Liver (tissue), 3 donors: ENCODE data around the gene DDX21.

Source experiments
- TAF1 ChIP-seq: conservative IDR thresholded peaks from 2 replicates; pipeline ENCODE4 v1.6.1; 2016; ENCODE audit warnings: antibody characterized with exemption, mild to moderate bottlenecking
- TF ChIP-seq, protein P1 (sequence below): fragments of 150-350 bp; IDR thresholded peaks from 2 replicates; pipeline ENCODE4 v1.5.1; 2017; ENCODE audit warnings: improper control_type of control experiment, low read depth, low read length; ENCODE audit not compliant: missing input control
- donor health status: healthy.
- donor health status: healthy.

DNA sequence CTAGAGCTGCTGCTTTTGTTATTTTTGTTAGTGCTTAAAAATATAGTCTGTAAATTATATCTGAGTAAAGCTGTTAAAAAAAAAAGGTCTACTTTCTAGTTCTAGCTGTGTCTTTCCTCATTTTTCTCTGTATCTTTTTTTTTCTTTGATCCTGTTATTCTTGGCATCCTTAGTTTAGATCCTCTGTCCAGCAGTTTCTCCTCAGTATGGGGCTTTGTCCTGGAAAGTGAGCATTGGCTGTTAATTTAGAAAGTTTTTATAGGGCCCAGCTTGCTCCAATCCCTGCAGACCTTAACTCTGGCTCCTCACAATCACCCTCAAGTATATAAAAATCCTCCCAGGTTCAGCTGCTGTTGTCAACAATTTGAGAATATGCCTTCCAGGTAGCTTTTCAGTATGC lies 31.4 kb upstream of the DDX21 start:
- TF ChIP-seq, protein P1, sequence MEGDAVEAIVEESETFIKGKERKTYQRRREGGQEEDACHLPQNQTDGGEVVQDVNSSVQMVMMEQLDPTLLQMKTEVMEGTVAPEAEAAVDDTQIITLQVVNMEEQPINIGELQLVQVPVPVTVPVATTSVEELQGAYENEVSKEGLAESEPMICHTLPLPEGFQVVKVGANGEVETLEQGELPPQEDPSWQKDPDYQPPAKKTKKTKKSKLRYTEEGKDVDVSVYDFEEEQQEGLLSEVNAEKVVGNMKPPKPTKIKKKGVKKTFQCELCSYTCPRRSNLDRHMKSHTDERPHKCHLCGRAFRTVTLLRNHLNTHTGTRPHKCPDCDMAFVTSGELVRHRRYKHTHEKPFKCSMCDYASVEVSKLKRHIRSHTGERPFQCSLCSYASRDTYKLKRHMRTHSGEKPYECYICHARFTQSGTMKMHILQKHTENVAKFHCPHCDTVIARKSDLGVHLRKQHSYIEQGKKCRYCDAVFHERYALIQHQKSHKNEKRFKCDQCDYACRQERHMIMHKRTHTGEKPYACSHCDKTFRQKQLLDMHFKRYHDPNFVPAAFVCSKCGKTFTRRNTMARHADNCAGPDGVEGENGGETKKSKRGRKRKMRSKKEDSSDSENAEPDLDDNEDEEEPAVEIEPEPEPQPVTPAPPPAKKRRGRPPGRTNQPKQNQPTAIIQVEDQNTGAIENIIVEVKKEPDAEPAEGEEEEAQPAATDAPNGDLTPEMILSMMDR, result no peak
- TF ChIP-seq TAF1, result no peak
